HG02763 (cell line): ENCODE measurements around the gene CBX5.
"Not testable (repeated sequence)": the region's sequence is repeated elsewhere in the genome, so short reads cannot be mapped to it uniquely, and the experiment has no call there.

Source experiments
- ATAC-seq: cut with Tn5 transposase; IDR thresholded peaks from one replicate; pipeline ENCODE4 v1.9.1; 2021; ENCODE audit warnings: mild to moderate bottlenecking, moderate library complexity; ENCODE audit not compliant: unreplicated experiment

The CBX5 gene

GRCh38 chr12:54227927-54228326 is 52.0 kb downstream of the CBX5 start:
- not testable (repeated sequence) for ATAC-seq

DNA sequence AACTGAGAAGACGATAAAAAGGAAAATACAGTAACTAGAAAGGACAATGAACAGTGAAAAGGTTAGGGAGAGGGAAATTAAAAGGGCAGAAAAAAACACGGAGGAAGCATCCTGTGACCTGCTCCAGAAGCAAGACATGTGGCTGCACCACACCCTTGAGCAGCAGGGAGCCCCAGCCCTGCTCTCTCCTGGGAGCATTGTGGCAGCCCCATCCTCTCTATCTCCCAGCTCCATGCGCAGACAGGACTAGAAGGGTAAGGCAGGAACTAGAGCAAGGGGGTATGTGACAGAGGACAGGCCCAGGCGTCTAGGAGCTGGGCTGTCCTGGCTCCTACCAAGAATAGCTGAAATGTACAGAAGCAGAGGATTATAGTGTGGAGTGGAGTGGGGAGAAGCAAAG is 52.5 kb downstream of the CBX5 start:
- ATAC-seq: no peak

- no peak for ATAC-seq
These were observed 54.3 kb downstream of the CBX5 start for GRCh38 chr12:54225666-54226065.

DNA sequence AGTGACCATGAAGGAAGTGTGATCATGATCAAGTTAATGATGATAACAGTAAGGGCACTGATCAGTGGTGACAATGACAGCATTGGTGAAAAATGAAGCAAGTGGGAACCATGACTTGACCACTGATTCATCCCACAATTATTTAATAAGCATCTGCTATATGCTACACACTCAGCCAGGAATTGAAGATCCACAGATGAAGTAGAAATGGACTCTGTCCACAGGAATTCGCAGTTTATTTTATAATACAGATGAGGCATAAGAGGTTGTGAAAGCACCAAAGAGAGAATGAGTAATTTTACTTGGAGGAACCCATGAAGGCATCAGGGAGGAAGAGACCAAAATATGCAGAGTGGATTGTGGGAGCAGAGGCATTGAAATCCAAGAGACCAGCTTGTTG is 57.3 kb downstream of the CBX5 start:
- no peak for ATAC-seq

DNA sequence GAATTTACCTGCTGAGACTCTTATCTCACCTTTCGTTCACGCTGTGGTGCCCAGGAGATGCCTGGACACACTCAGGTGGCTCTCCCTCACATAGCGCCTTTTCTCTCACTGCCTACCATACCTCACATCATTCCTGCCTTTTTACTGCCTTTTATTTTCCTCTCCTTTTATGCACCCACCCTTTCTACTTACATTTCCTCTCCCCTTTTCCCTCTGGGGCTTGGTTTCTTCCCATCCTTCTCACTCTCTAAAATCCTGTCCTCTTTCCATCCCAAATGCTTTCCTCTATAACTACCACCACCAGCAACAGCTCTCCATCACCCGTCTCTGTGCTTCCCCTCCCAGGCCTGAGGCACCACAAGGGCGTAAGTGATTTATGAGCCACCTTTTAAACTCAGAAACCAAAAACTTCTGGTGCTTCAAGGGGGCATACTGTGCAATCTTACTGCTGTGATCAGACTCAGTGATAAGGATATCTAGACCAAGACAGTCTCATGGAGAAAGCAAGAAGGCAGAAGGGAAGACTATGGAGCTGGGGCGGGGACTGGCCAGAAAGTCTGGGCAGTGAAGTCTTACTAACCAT is 58.4 kb downstream of the CBX5 start:
- ATAC-seq: no peak

DNA sequence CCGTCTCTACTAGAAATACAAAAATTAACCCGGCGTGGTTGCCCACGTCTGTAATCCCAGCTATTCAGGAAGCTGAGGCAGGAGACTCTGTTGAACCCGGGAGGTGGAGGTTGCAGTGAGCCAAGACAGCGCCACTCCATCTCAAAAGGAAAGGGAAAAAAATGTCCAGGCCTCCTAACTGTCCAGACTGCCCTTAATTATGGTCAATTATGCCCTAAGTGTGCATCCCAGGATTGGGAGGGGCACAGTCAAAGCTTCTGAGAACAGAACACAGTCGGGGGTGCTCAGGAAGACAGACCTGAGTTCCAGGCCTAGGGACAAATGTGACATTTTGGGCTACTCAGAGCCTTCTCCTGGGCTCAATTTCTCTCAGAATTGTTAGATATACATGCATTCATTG is 59.4 kb downstream of the CBX5 start:
- no peak for ATAC-seq

- ATAC-seq: peak; percentile 41
These were observed 59.8 kb downstream of the CBX5 start for GRCh38 chr12:54220092-54220557.

- ATAC-seq: no peak
These were observed 62.1 kb downstream of the CBX5 start for GRCh38 chr12:54217774-54218241.

GRCh38 chr12:54216797-54217661 is 62.9 kb downstream of the CBX5 start:
- no peak for ATAC-seq

GRCh38 chr12:54215989-54216796 is 63.7 kb downstream of the CBX5 start:
- ATAC-seq: no peak

- peak; percentile 82 for ATAC-seq
These were observed 65.1 kb downstream of the CBX5 start for GRCh38 chr12:54214553-54215406.

DNA sequence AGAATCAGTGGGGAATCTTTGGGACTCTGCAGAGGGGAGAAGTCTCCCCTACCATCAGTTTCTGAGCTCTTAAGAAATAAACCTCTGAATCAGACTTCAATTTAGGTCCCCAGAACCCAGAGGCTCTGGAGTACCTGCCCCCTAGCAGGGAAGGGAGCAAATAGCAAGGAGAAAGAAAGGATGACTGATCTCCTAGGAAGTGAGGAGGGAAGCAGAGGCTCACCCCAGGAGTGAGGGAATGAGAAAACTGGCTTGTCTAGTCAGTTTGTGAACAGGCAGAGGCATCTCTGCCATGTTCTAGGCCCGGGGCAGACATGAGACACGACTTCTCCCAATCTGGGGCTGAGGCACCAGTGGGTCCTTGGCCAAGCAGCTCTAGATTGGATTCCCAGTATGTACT is 66.8 kb downstream of the CBX5 start:
- no peak for ATAC-seq

DNA sequence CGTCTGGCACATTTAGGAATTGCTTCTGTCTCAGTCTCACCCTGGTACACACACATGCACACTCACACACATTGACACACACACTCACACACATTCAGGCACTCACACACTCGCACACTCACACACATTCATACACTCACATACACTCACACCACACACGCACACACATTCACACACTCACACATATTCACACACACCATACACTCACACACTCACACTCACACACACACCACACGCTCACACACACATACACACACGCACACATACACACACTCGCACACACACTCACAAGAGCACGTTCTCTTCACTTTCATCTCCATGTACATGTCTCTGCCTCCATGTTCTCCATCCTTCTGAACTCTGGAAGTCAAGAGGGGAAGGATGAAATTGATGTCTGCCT is 68.0 kb downstream of the CBX5 start:
- ATAC-seq: no peak

DNA sequence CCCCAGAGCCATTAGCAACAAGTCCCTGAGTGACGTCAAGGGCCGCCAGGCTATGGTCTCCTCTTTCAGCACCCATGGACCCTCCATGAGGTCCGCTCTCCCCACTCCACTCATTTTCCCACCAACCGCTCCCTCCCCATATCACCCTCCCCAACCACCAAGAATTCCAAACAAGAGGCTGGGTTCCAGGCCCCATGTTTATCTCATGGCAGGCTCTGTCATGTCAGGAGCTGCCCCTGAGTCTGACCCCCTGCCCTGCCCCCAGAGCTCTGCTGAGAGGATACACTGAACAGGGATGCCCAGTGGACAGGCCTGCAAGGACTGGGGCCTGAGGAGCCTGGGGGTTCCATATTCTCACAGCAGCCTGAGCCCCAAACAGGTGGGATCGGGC is 69.5 kb downstream of the CBX5 start:
- ATAC-seq: no peak

DNA sequence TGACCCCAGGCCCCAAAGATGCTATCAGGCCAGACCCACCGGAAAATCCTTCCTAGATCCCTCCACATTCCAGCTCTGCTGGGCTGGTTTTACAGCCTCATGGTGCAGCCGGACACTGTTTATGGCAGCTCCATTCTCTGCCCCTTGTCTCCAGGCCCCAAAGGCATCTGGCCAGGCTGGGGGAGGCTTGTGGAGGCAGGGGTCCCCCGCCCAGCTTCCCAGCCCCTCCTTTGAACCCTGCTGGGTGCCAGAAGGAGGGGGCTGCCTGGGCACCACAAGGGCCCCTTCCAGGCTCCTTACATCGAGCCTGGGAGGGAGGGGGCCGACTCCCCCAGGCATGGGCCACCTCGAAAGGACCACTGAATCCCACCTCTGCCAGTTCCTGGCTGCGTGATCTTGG is 71.3 kb downstream of the CBX5 start:
- no peak for ATAC-seq

DNA sequence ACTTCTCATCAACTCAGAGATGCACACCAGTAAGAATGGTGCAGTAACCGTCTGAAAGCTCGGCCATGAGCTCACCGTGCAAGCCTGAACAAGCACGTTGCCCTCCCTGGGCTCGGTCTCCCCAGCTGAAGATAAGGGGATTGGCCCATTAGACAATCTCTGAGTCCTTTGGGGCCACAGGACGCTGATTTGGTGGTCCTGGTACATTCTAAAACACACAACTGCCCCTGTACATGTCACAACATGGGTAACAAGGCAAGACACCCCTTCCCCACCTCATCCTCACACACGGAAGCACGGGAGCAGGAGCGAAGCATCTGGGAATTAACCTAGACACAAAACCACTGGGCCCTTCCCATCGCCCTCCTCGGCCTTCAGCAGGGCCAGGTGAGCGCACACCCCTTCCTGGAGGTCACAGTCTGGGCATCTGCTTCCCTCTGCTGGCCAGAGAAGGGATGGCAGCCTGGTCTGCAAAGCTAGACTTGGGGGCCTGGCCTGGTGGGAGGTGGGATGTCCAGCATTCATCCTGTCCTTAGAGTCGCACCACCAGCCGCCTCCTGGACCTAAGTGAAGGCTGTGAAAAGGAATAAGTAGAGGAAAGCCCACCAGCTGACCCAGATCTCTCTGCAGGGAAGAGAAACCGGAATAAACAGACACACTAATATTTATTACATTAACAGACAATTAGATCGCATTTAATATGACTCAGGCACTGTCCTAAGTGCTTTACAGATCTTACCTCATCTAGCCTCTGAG is 72.2 kb downstream of the CBX5 start:
- ATAC-seq: no peak

DNA sequence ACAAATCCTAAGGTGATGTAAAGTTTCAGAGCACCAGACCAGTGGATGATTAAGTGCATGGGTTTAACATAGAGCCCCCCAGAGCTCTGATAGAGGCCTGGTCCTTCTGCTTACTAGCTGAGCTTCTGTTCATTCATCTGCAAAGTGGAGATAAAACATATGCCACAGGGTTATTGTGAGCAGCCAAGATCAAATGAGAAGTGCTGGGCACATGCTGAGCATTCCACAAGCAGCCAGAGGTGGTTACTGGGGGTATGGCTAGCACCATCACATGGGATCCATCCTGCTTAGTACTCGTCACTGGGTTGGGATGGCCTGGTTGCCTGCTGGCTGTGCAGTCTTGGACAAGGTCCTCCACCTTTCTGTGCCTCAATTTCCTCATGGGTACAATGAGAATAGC is 73.1 kb downstream of the CBX5 start:
- ATAC-seq: no peak

DNA sequence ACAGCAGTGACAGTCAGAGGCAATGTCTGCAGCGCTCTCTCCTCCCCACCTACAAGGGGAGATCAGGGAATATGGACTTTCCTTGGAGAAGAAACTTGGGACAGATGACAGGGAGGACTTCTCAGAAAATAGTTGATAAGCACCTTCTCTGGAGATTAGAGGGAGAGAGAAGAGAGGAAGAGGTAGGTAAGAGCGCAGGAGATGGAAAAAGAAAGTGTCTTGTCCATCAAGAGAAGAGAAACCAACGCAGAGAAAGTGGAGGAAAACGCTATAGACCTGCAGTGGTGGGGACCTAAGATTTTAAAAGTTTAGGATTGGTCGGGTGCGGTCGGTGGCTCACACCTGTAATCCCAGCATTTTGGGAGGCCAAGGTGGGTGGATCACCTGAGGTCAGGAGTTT is 75.6 kb downstream of the CBX5 start:
- no peak for ATAC-seq

DNA sequence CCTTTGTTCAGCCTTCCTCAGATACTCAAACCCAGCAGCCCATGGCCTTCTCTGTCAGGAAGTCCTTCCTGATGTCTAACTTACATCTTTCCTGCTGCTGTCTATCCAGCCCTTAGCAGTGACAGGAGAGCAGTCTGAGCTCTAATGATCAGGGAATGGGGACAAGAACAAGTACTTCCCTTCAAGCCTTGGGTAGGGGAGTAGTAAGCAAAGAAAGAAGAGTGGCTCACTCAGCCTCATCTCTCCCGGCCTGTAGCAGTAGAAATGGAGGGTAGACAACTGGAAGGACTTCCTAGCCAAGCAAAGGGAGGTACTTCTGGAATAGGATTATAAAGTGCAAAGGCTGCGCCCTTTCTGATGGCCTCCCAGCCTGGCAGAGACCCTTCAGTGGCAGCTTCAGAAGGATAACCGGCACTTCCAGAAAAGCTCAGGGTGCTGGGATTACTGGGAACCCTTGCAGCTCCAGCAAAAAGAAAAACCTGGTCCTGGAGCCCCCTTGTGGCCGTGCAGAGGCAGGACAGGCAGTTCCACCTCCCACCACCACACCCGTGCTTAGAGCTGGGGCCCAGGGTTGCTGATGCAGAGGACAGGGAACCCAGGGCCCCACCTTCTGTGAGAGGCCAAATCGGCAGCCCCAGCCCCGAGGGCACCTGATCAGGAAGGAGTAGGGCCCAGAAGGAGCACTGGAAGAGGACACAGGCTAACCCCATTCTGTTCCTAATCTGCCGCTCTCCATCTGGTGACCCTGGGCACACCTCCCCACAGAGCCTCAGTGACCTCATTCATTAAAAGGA is 78.7 kb downstream of the CBX5 start:
- ATAC-seq: no peak
